Mammary epithelial cell (primary cell): ENCODE data around the gene PSTK.

ENCODE experiments used
- CTCF ChIP-seq, 2 donors: IDR thresholded peaks in 1 of 2; conservative IDR thresholded peaks in 1 of 2; 2 replicates each; pipeline ENCODE4 v1.5.1; 2011 to 2012; ENCODE audit warnings: inconsistent platforms in 2 of 2, low read length in 2 of 2, mild to moderate bottlenecking in 2 of 2, control low read depth in 1 of 2, low read depth in 1 of 2; ENCODE audit not compliant: insufficient read depth in 1 of 2; ENCODE audit errors: extremely low read depth in 1 of 2
- EZH2 ChIP-seq: IDR thresholded peaks from 2 replicates; pipeline ENCODE4 v1.6.1; 2012; ENCODE audit warnings: low read length, inconsistent platforms, borderline replicate concordance

- TF ChIP-seq CTCF (conservative IDR thresholded peaks at IDR 0.05 in 1 of 2, IDR thresholded peaks at IDR 0.05 in 1 of 2; ENCODE audit: extremely low read depth in 1 of 2, insufficient read depth in 1 of 2, low read depth in 1 of 2, low read length in 2 of 2) (no peak), EZH2 (no peak)
Measured at GRCh38 chr10:123017421-123018165, 37.4 kb downstream of the PSTK start.
